GM12864 (cell line): ENCODE data around the gene COTL1.
A peak's percentile ranks its signal among the peaks of the same experiment; 100 is the strongest.

Experiments used
- DNase-seq: peaks from one replicate; pipeline ENCODE4 v3.0.0-alpha.2; 2011; ENCODE audit warnings: low read depth
- H3K4me3 ChIP-seq: 2 replicates; pipeline ENCODE4 v1.5.1; 2011; ENCODE audit warnings: mild to moderate bottlenecking, low read depth, low read length, control low read depth
- CTCF ChIP-seq: IDR thresholded peaks from 2 replicates; pipeline ENCODE4 v1.5.1; 2011; ENCODE audit warnings: low read depth, mild to moderate bottlenecking, moderate library complexity, low read length, control low read depth, inconsistent platforms; ENCODE audit errors: missing control alignments

COTL1 gene

GRCh38 chr16:84617791-84618580 lies at the start of gene COTL1:
Gene COTL1, minus strand, starts transcription at chr16:84618078. Its CDS starts 164 bp downstream, at chr16:84617914.
- no peak for TF ChIP-seq CTCF
- H3K4me3 ChIP-seq: peak within 1 kb of the TSS; percentile 96
- DNase-seq: no peak

GRCh38 chr16:84665843-84666242 lies 48.0 kb upstream of the COTL1 start:
- no peak for DNase-seq
- TF ChIP-seq CTCF: no peak
- no peak overlapping the region for H3K4me3 ChIP-seq

- TF ChIP-seq CTCF: no peak
- no peak overlapping the region for H3K4me3 ChIP-seq
Measured at GRCh38 chr16:84665359-84665758, 47.5 kb upstream of the COTL1 start.

GRCh38 chr16:84663433-84664101 lies 45.7 kb upstream of the COTL1 start:
- H3K4me3 ChIP-seq: no peak overlapping the region
- TF ChIP-seq CTCF: no peak
- peak; percentile 62 for DNase-seq

More at GRCh38 chr16:84665359-84665758, 47.5 kb upstream of the COTL1 start:
- no peak for DNase-seq

- no peak for DNase-seq
- no peak overlapping the region for H3K4me3 ChIP-seq
- TF ChIP-seq CTCF: no peak
Measured at GRCh38 chr16:84662471-84662870, 44.6 kb upstream of the COTL1 start.

GRCh38 chr16:84661418-84662060 lies 43.7 kb upstream of the COTL1 start:
- no peak overlapping the region for H3K4me3 ChIP-seq
- TF ChIP-seq CTCF: no peak
- DNase-seq: no peak
